ENCODE data around the gene HSD3B2.

GRCh38 chr1:119379117-119379516 lies 35.8 kb upstream of the HSD3B2 start:
- TF ChIP-seq GATA2 (IDR thresholded peaks at IDR 0.05; ENCODE audit: low read depth, low read length), result no peak
- no peak for TF ChIP-seq GATA3 (IDR thresholded peaks at IDR 0.05; ENCODE audit: low read depth, low read length)

All from SH-SY5Y (cell line).